ENCODE data around the gene POC1A. TPM values are rescaled to one million over a fixed set of nuclear protein-coding genes. Genes with fewer than 3 reads are reported as not detected.

Gene POC1A
- total RNA-seq, 4 donors from 2014 or later, result 0.84 to 3.1 (median 2.4) TPM

DNA sequence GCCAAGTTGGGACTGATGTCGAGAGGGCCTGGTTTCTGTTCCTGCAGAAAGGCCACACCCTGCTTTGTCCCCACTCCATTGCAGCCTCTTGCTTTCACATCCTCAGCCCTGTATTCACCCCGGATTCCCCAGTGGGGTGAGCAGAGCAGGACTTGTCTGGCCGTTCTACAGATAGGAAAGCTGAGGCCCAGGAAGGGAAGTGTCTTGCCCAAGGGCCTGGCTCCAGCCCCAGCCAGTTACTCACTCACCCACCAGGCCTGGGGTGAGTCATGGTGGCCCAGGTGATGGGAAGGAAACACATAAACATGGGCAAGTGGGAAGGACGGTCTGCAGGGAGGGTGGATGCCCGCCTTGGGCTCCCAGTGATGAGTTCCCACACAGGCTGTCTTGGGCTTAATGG is 91.7 kb downstream of the POC1A start:
- DNase-seq (ENCODE audit: low spot score in 2 of 2), result no peak

DNA sequence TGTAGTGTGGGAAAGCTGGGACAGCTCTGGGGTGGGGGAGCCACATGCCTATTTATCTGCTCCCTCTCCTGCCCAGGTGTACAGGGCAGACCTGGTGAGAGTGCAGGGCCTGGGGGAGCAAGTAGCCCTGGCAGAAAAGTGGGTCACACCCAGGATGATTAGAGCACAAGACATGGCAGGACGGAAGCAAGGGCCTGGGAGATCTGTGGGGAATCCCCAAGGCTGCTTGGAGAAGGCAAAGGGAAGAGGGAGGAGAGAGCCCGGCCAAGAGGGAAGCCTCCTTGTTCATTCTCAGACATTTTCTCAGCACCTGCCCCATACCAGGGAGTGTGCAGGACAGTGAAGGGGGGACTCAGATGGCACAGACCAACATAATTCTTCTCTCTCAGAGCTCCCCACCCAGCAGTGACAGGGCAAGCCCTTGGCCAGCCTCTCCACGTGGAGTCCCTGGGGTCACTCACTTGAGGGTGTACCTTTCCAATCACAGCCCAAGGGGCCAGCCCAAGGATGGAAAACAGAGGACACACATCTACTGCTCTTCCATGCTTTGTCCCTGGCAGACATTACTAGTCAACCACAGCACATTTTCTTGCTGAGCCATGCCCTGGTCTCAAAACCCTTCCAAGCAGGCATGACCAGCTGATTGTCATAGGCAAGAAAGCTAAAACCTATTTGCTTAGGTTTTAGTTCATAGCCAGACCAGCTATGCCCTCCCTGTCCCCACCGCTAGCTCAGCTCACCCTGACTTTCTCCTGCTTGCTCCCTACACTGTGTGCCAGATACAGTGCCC is 92.9 kb downstream of the POC1A start:
- 81 to 87% methylated on average over 4 of the region's 4 CpGs for WGBS, 2 donors
- no peak for TF ChIP-seq POLR2A (IDR thresholded peaks at IDR 0.05)
- no peak for TF ChIP-seq EP300 (IDR thresholded peaks at IDR 0.05)
- TF ChIP-seq, protein P1, sequence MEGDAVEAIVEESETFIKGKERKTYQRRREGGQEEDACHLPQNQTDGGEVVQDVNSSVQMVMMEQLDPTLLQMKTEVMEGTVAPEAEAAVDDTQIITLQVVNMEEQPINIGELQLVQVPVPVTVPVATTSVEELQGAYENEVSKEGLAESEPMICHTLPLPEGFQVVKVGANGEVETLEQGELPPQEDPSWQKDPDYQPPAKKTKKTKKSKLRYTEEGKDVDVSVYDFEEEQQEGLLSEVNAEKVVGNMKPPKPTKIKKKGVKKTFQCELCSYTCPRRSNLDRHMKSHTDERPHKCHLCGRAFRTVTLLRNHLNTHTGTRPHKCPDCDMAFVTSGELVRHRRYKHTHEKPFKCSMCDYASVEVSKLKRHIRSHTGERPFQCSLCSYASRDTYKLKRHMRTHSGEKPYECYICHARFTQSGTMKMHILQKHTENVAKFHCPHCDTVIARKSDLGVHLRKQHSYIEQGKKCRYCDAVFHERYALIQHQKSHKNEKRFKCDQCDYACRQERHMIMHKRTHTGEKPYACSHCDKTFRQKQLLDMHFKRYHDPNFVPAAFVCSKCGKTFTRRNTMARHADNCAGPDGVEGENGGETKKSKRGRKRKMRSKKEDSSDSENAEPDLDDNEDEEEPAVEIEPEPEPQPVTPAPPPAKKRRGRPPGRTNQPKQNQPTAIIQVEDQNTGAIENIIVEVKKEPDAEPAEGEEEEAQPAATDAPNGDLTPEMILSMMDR (IDR thresholded peaks at IDR 0.05), result no peak
- H3K27me3 ChIP-seq, result no peaks in the 10 kb centered on the region
- H3K36me3 ChIP-seq, result no peaks in the 10 kb centered on the region
- H3K4me1 ChIP-seq, result peaks cover 0 to 13% (median 5%) of the 10 kb centered on the region in 4 donors
- H3K4me3 ChIP-seq, result no peak overlapping the region
- no peak overlapping the region for H3K27ac ChIP-seq
- no peak for DNase-seq (ENCODE audit: low spot score in 2 of 2)
- H3K9me3 ChIP-seq, result no peaks in the 10 kb centered on the region

More for the DNA sequence above, 91.7 kb downstream of the POC1A start:
- TF ChIP-seq, protein P1 (IDR thresholded peaks at IDR 0.05), result no peak
- TF ChIP-seq POLR2A (IDR thresholded peaks at IDR 0.05), result no peak
- TF ChIP-seq EP300 (IDR thresholded peaks at IDR 0.05), result no peak
- Histone ChIP-seq H3K9me3 (no peaks in the 10 kb centered on the region), H3K27me3 (no peaks in the 10 kb centered on the region), H3K4me3 (no peak overlapping the region), H3K4me1 (peaks cover 0 to 7% (median 4%) of the 10 kb centered on the region in 4 donors), H3K36me3 (no peaks in the 10 kb centered on the region), H3K27ac (no peak overlapping the region)
- WGBS, 2 donors, result 65 to 77% methylated on average over 5 of the region's 5 CpGs

DNA sequence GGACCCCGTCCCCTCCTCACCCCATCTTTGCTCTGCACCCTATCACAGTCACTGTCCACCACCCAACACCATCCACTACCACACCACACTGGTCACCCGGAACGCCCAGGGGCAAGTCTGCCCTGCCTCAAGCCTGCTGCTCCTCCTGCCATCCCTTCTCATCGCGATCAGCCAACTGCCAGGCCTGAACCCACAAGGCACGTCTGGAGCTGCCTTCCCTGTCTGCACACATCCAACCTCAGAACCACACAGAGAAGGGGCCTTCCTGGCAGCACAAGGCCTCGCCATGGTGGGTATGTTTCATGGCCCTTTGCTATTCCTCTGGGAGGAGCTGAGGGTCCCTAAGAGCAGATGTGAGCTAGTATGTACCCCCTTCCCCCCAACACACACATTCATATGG is 94.4 kb downstream of the POC1A start:
- Histone ChIP-seq H3K27ac (no peak overlapping the region), H3K4me3 (no peak overlapping the region), H3K4me1 (peaks cover 0 to 18% (median 8%) of the 10 kb centered on the region in 4 donors), H3K27me3 (no peaks in the 10 kb centered on the region), H3K36me3 (no peaks in the 10 kb centered on the region), H3K9me3 (no peaks in the 10 kb centered on the region)
- 87 to 93% methylated on average over 7 of the region's 7 CpGs for WGBS, 2 donors
- TF ChIP-seq, protein P1 (IDR thresholded peaks at IDR 0.05), result no peak
- TF ChIP-seq EP300 (IDR thresholded peaks at IDR 0.05), result no peak
- no peak for TF ChIP-seq POLR2A (IDR thresholded peaks at IDR 0.05)
- no peak for DNase-seq (ENCODE audit: low spot score in 2 of 2)

DNA sequence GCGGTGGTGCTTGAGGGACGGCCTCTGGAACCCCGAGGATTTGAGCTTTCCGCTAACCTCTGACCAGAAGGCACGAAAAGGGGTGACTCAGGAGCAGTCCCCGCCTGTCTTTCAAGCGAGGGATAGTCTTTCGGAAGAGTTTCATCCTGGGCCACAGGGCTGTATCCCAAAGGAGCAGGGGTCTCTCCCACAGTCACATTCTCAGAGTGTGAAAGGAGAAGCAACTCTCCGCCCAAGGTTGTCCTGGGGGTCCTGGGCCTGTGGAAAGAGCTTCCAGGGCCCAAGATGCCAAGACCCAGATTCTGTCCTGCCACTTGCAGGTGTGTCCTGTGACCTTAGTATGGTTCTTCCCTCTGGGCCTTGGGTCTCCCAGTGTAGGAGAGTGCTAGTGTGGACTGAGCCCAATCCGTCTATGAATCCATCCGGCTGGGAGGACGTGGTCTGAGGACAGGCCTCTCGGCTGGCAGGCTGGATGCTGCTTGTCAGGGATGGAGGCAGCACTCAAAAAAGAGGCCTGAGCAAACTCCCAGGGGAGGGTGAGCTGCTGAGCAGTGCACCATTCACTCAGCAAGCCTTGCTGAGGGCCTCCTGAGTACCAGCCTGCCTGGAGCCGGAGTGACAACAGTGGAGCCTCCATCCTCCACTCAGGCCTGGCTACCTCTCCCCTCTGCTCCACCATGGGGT is 96.3 kb downstream of the POC1A start:
- H3K27ac ChIP-seq, result peak overlapping the region; percentile 63 to 93 (median 72)
- TF ChIP-seq EP300 (IDR thresholded peaks at IDR 0.05) (no peak), POLR2A (IDR thresholded peaks at IDR 0.05) (no peak)
- TF ChIP-seq, protein P1 (IDR thresholded peaks at IDR 0.05), result no peak
- peaks cover 0 to 36% (median 26%) of the 10 kb centered on the region in 4 donors for H3K4me1 ChIP-seq
- no peaks in the 10 kb centered on the region for H3K27me3 ChIP-seq
- peaks cover 0 to 11% (median 0%) of the 10 kb centered on the region in 3 donors for H3K36me3 ChIP-seq
- WGBS, 2 donors, result 66 to 77% methylated on average over 11 to 14 of the region's 14 CpGs
- H3K4me3 ChIP-seq, result peak overlapping the region; percentile 16 to 93 (median 56)
- H3K9me3 ChIP-seq, result no peaks in the 10 kb centered on the region
- no peak for DNase-seq (ENCODE audit: low spot score in 2 of 2)
